Measurements from ENCODE around the gene RPS2.

The RPS2 gene

GRCh38 chr16:1918351-1919326 is 46.0 kb downstream of the RPS2 start, which contains the start of gene HS3ST6:
Gene HS3ST6 (minus strand): TSS chr16:1918415. CDS start chr16:1918323, 92 bp downstream.
- no peak for DNase-seq (ENCODE audit: low spot score)

- DNase-seq (ENCODE audit: low spot score): no peak
These were observed 46.8 kb downstream of the RPS2 start for GRCh38 chr16:1917665-1918350.

GRCh38 chr16:1917056-1917664 is 47.5 kb downstream of the RPS2 start:
- DNase-seq (ENCODE audit: low spot score): no peak

GRCh38 chr16:1916640-1916990 is 48.0 kb downstream of the RPS2 start:
- no peak for DNase-seq (ENCODE audit: low spot score)

GRCh38 chr16:1915732-1916639 is 48.6 kb downstream of the RPS2 start:
- no peak for DNase-seq (ENCODE audit: low spot score)

GRCh38 chr16:1914988-1915387 is 49.6 kb downstream of the RPS2 start:
- no peak for DNase-seq (ENCODE audit: low spot score)

- DNase-seq (ENCODE audit: low spot score): no peak
These were observed 50.5 kb downstream of the RPS2 start for GRCh38 chr16:1914084-1914608.

GRCh38 chr16:1913327-1914083 is 51.1 kb downstream of the RPS2 start:
- DNase-seq (ENCODE audit: low spot score): no peak

GRCh38 chr16:1912215-1912543 is 52.4 kb downstream of the RPS2 start:
- DNase-seq (ENCODE audit: low spot score): no peak
